CD4-positive, alpha-beta T cell treated with Interleukin-2 at 100 ng/mL for 4 hours (primary cell): Measurements from ENCODE around the gene KRTAP10-12.
"Not testable (repeated sequence)": the region's sequence is repeated elsewhere in the genome, so short reads cannot be mapped to it uniquely, and the experiment has no call there.

ENCODE experiments used
- DNase-seq: peaks from one replicate; pipeline ENCODE4 v3.0.0-alpha.2; 2020; ENCODE audit warnings: low spot score

Gene KRTAP10-12

GRCh38 chr21:44697172-44697810, at the start of gene KRTAP10-12:
Gene KRTAP10-12 (plus strand): TSS chr21:44697172. CDS start chr21:44697202, 30 bp downstream.
- not testable (repeated sequence) for DNase-seq

- DNase-seq, result no peak
Observed at GRCh38 chr21:44647222-44647552, 49.8 kb upstream of the KRTAP10-12 start.

GRCh38 chr21:44648557-44649311, 48.2 kb upstream of the KRTAP10-12 start:
- no peak for DNase-seq

GRCh38 chr21:44649521-44650100, 47.4 kb upstream of the KRTAP10-12 start:
- no peak for DNase-seq

- no peak for DNase-seq
Observed at GRCh38 chr21:44650265-44650972, 46.6 kb upstream of the KRTAP10-12 start.

DNA sequence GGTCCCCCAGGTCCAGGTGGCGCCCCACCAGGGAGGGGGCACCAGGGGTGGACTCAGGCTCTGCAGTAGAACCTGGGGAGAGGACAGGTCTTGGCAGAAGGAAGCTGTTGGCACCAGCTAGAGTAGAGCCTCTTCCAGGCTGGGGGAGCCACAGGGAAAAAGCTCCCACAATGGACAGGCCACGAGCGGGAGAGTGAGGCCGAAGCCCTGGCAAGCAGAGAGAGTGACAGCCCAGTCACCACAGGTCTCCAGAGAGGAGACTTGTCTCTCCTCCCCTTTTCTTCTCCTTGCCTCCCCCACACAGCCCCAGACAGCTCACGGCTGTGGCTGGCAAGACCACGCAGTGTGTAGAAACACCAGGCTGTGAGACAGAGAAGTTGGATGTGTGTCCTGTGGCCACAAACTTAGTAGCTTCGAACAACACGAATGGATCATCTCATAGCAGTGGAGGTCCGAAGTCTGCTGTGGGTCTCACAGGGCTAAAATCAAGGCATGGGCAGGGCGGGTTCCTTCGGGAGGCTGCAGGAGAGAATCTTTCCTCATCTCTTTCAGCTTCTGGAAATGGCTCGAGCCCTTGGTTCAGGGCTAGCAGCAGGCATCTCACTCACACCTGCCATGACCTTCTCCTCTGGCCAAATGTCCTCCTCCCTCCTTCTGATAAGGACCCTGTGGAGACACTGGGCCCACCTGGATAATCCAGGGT, 45.8 kb upstream of the KRTAP10-12 start:
- DNase-seq, result no peak

- no peak for DNase-seq
Observed at GRCh38 chr21:44653123-44653522, 43.8 kb upstream of the KRTAP10-12 start.

GRCh38 chr21:44653656-44654575, 43.1 kb upstream of the KRTAP10-12 start:
- DNase-seq, result peak; percentile 43

GRCh38 chr21:44654576-44655175, 42.3 kb upstream of the KRTAP10-12 start, which contains the start of gene KRTAP12-4:
Gene KRTAP12-4 (minus strand): TSS chr21:44654659. CDS start chr21:44654614, 45 bp downstream.
- DNase-seq, result peak; percentile 3

- DNase-seq, result no peak
Observed at GRCh38 chr21:44656868-44657267, 40.1 kb upstream of the KRTAP10-12 start.

GRCh38 chr21:44657635-44658540, 39.1 kb upstream of the KRTAP10-12 start, which contains the start of gene KRTAP12-3:
Gene KRTAP12-3 (plus strand): TSS chr21:44657932. CDS start chr21:44657980, 48 bp downstream.
- DNase-seq, result peak; percentile 58

GRCh38 chr21:44658541-44658910, 38.4 kb upstream of the KRTAP10-12 start:
- DNase-seq, result no peak

DNA sequence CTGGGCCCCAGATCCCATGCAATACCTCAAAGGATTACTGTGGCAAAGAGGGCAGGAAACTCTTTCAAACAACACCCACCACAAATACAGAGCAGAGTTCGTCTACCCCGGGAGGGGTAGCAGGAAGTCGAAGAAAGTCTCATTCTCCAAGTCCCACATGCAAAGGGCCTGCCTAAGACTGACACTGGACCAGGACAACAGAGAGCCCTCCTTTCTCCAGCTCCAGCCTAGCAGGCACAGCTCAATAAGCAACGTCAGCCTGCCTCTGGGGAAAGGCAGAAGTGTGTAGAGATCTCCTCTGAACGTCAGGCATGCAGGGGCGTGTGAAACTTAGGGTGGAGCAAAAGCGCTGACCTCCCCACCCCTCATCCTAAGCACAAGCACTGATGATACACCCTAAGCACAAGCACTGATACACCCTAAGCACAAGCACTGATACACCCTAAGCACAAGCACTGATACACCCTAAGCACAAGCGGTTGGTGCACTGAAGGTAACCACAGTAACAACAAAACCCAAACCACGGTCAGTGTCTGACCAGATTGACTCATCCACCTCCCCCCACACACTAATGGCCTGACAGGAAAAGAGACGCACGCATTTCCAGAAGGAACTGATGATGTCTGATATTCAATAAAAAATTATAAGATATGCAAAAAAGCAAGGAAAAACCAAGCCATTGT, 37.9 kb upstream of the KRTAP10-12 start:
- DNase-seq, result peak; percentile 26

- DNase-seq, result not testable (repeated sequence)
Observed at GRCh38 chr21:44661567-44661966, 35.4 kb upstream of the KRTAP10-12 start.

- no peak for DNase-seq
Observed at GRCh38 chr21:44664691-44665090, 32.3 kb upstream of the KRTAP10-12 start.

- DNase-seq, result no peak
Observed at GRCh38 chr21:44666401-44667320, 30.3 kb upstream of the KRTAP10-12 start, which contains the start of gene KRTAP12-2. Gene KRTAP12-2 (minus strand): TSS chr21:44666927. CDS start chr21:44666886, 41 bp downstream.

GRCh38 chr21:44667612-44668011, 29.4 kb upstream of the KRTAP10-12 start:
- no peak for DNase-seq
